ENCODE results near the gene CES5A.
"Not testable (repeated sequence)": the region's sequence is repeated elsewhere in the genome, so short reads cannot be mapped to it uniquely, and the experiment has no call there.

CES5A gene

DNA sequence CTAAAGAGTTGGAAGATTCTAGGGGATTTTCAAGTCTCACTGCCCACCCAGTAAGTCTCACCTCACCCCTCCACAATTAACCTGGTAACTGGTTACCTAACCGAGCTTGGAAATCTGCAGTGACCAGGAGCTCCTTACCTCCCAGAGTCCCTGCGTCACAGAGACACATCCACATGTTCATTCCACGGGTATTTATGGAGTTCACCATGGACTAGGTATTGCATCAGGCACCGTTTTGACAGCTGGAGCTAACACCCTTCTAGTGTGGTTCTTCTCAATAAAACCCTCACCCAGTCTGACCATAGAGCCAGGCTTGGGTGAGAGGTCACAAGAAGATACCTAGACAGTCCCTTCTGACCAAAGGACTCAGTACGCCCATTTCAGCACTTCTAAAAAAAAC lies 2.1 kb downstream of the CES5A start:
- DNase-seq (ENCODE audit: low spot score): no peak

DNA sequence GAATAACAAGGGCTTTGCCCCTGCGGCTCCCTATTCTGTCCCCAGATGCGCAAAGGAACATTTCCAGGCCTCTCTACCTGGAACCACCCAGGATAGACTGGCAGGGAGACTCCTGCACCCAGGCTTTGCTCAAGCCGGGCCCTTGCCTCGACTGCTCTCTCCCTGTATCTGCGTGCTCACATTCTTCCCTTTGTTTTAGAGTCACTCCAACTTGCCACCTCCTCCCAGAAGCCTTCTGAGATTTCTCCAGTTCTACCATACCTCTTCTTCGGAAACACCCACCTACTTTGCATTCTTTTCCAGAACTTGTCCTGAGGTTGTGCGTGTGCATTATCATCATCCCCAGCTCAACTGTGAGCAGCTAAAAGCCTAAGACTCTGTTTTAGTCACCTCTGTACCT lies 3.0 kb downstream of the CES5A start:
- no peak for DNase-seq (ENCODE audit: low spot score)

GRCh38 chr16:55871411-55872038 lies 3.6 kb downstream of the CES5A start:
- DNase-seq (ENCODE audit: low spot score): no peak

DNA sequence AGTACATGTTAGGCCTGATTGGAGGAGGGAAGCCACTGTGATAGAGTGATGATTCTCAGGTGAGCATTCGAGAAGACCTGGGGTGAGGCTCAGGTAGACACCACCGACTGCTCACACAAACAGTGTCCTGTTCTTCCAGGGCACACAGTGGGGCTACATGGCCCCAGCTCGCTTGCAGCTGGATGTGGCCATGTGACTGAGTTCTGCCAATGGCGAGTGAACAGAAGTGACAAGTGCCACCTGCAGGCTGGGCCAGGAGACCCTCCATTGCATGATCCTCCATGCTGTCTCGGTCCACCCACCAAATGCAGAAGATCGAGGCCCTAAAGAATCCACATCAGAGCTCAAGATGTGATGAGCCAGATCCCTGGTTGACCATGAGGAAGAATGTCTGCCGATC lies 6.2 kb downstream of the CES5A start:
- DNase-seq (ENCODE audit: low spot score): no peak

GRCh38 chr16:55868137-55868536 lies 7.0 kb downstream of the CES5A start:
- DNase-seq (ENCODE audit: low spot score): no peak

- DNase-seq (ENCODE audit: low spot score): no peak
Observed at GRCh38 chr16:55861288-55861687, 13.9 kb downstream of the CES5A start.

DNA sequence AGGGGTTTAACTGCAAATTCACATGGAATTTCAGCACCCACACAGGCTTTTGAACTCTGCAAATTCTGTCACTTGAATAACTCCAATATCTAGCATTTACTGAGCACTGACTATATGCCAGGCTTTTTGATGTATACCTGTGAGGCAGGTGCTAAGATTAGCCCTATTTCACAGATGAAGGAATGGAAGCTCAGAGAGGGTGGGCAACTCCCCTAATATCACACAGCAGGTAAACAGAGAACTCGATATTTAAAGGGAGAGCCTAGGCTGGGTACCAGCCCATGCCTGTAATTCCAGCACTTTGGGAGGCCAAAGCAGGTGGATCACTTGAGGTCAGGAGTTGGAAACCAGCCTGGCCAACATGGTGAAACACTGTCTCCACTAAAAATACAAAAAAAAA lies 17.5 kb downstream of the CES5A start:
- DNase-seq (ENCODE audit: low spot score): not testable (repeated sequence)

DNA sequence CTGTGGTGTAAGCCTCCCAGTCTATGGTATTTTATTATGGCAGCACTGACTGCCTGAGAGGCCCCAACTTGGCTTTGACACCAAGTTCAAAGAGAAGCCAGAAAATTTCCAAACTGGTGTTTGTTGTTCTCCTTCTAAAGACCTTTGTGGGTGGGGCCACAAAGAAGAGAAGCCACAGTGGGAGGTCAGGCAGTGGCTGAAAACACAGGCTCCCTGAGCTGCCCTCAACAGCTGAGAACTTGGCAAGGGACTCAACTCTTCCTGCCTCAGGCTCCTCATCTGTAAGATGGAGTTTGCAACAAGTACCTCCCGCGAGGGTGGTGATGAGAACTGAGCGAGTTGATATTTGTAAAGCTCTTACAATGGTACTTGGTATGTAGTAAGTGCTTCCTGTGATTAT lies 18.2 kb downstream of the CES5A start:
- DNase-seq (ENCODE audit: low spot score): no peak

DNA sequence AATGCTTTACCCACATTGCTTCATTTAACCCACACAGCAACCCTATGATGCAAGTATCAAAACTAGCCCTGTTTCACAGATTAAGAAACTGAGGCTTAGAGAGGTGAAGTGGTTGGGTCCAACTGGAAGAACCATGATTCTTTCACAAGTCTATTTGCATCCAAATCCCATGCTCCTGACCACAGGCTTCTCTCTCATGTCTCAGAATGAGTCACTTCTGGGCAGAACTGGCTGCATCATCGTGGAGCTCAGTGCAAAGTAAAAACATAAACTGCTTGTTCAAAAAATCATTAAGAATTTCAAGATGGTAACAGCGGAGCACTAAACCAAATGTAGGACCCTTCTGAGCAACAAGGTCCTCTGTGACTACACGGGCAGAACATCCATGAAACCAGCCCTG lies 22.1 kb downstream of the CES5A start:
- no peak for DNase-seq (ENCODE audit: low spot score)

DNA sequence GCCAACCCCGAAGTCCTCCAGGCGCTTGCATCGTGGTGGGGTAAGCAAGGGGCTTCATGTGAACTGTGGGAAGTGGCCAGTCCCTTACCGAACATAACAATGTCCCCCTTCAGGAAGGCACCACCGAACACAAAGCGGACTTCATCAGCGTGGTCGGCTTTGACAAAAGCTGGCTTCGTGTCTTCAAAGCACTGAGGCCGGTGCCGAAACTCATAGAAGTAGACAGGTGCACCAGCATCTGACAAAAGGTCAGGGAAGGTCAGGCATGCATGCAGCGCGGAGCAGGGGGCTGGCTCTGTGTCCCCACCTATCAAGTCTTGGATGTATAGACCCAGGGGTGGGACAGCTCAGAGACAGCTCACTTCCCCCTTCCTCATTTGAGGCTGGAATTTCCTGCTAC lies 25.6 kb downstream of the CES5A start:
- DNase-seq (ENCODE audit: low spot score): peak; percentile 4

DNA sequence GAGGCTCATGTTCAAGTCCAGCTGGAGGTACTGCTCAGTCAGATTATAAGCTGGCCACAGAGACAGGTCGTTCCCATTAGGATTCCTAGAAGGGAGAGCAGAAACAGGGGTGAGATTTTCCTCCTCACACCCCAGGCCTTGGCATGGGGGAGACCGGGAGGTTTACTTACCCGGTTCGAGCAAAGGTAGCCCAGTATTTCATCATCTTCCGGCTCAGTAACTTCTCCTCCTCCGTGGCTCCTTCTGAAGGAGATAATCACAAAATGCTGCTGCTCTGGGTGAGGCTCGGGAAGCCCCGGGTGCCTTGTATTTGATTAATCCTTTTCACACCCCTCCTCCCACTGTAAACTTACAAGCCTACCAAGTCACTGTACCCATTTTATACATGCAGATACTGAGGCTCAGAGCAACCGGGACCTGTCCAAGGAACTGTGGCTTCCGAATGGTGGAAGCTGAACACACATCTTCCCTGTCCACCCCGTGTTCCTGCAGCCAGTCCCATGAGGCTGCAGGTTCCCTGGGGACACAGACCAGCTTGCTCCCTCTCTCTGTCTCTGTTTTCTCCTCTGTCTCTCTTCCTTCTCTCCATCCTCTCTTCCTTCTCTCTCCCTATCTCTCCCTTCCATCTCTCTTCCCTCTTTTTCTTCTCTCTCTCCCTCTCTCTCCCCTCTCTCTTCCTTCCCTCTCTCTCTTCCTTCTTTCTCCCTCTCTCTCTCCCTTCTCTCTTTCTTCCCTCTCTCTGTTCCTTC lies 28.4 kb downstream of the CES5A start:
- DNase-seq (ENCODE audit: low spot score): no peak

DNA sequence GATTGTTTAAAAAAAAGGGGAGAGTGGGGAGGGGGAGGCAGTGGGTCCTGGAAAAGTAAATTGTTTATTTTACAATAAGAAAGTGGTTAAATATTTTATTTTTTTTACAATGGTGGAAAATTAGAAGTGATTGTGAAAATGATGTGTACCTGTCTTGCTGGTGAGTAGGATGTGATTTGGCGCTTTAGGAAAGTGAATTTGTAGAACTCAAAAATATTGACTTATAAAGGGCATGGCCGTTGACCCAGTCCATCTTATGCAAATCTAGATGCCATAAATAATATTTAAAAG lies 32.1 kb downstream of the CES5A start:
- no peak for DNase-seq (ENCODE audit: low spot score)

- DNase-seq (ENCODE audit: low spot score): peak; percentile 56
Observed at GRCh38 chr16:55842369-55843104, 32.6 kb downstream of the CES5A start.

- no peak for DNase-seq (ENCODE audit: low spot score)
Observed at GRCh38 chr16:55839115-55839514, 36.1 kb downstream of the CES5A start.

GRCh38 chr16:55836158-55836611 lies 39.0 kb downstream of the CES5A start:
- no peak for DNase-seq (ENCODE audit: low spot score)

DNA sequence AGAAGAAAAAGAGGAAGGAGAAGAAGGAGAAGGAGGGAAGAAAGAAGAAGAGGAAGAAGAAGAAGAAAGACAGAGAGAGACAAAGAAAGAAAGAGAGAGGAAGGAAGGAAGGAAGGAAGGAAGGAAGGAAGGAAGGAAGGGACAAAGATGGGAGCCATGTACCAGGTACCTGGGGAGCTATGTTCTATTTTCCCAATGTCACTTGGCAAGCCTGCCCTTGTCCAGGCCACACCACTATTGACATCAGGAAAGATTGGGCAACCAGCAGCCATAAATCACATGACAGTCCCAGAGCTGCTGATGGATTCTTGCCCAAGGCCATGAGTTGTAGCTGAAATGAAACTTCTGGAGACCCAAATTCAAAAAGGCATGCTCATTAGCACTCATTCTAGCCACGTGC lies 39.6 kb downstream of the CES5A start:
- no peak for DNase-seq (ENCODE audit: low spot score)

GRCh38 chr16:55835173-55835572 lies 40.0 kb downstream of the CES5A start:
- DNase-seq (ENCODE audit: low spot score): not testable (repeated sequence)

GRCh38 chr16:55834049-55834448 lies 41.1 kb downstream of the CES5A start:
- no peak for DNase-seq (ENCODE audit: low spot score)

DNA sequence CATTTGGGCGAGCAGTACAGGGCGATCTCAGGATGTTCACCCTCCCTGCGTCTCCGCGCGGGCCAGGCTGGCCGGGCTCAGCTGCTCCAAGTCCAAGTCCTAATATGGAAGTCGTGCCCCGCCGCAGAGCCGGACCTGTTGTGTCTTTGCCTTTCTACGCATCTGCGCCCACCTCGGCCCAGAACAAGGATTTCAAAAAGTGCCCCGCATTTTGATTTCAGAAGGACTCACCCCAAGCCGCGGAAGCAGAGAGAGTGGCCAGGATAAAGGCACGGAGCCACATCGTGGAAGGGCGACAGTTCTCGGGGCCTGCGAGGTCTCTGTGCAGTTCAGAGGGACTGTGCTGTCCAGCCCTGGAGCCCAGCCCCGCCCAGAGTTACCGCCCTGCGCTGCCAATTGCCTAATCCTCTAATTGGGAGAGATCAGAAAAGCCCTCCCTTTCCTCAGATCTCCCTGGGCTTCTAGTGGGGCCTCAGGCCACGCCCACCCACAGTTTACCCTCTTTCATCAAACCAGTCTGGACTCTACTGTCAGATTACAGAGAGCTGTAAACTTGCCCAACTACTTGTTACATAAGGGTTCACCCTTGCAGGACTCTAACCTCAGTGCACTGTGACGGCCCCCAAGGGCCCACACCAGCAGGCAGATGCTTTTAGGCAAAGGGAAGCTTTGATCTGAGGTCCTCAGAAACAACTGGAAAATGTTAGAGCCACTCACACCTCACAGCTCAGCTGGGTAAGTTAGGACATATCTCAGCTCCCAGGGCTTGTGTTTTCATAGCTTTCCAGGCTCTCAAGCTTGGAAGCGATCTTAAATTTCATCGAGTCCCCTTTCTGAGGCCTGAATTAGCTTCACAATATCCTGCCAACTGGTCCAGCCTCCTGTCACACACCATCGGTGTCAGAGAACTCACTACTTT lies 42.1 kb downstream of the CES5A start, which contains the start of gene CES1:
CES1 (minus strand) TSS at position 324 of the 919 bp plus-strand sequence; CDS start at position 283, 41 bp downstream.
- no peak for DNase-seq (ENCODE audit: low spot score)

GRCh38 chr16:55832425-55832772 lies 42.8 kb downstream of the CES5A start:
- no peak for DNase-seq (ENCODE audit: low spot score)

- DNase-seq (ENCODE audit: low spot score): no peak
Observed at GRCh38 chr16:55830658-55831294, 44.4 kb downstream of the CES5A start.

- not testable (repeated sequence) for DNase-seq (ENCODE audit: low spot score)
Observed at GRCh38 chr16:55829232-55829631, 45.9 kb downstream of the CES5A start.
